SK-MEL-5 (cell line): ENCODE results near the gene RFNG. TPM values are rescaled to one million over a fixed set of nuclear protein-coding genes. Genes with fewer than 3 reads are reported as not detected.

Experiments used
- DNase-seq: peaks from one replicate; pipeline ENCODE4 v3.0.0-alpha.2; 2016; ENCODE audit warnings: low read depth, low spot score
- in situ Hi-C: cut with HindIII; loops from 2 replicates; pipeline ENCODE4 v1.10.0; 2016; ENCODE audit warnings: low sequenced_read_pairs, high pct_unique_total_duplicates, low pct_unique_long_range_greater_than_20kb
- total RNA-seq: library from RNA; depleted of rRNA; stranded (reverse); fragments of >200 nt; shearing (Covaris generic); gene quantifications from 2 replicates; pipeline ENCODE4 v1.2.3, GENCODE V29; 2014

RFNG gene
- total RNA-seq, 1 experiment from 2014 or later, result 29.3 TPM

DNA sequence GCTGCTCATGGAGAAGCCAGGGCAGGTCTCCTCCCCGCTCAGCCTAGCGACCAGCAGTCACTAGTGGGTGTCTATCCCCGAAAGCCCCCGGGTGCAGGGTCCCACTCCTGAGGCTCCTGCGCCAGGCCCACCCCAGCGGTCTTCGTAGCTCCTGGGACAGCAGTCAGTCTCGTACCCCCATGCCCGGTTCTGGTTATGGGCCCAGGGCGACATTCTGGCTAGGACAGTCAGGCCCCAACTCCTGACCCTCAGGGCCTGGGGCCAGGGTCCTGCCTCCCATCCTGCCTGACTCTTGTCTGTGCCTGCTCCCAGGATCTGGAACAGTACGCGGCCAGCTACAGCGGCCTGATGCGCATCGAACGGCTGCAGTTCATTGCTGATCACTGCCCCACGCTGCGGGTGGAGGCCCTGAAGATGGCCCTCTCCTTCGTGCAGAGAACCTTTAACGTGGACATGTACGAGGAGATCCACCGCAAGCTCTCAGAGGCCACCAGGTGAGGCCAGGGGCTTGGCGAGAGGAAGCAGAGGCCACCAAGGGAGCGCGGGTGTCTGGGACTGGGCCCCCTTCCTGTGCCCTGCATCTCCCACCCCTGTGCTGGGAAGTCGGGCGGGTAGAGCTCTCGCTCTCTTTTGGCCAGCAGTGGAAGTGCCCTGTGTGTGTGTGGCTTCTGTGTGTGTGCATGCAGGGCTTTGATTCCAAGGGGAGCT, 2.1 kb upstream of the RFNG start:
- in situ Hi-C loops, result loop anchor here (10.0 kb wide), 1 partner anchor 151 kb away; no protein-coding TSS in a partner anchor
- no peak for DNase-seq

DNA sequence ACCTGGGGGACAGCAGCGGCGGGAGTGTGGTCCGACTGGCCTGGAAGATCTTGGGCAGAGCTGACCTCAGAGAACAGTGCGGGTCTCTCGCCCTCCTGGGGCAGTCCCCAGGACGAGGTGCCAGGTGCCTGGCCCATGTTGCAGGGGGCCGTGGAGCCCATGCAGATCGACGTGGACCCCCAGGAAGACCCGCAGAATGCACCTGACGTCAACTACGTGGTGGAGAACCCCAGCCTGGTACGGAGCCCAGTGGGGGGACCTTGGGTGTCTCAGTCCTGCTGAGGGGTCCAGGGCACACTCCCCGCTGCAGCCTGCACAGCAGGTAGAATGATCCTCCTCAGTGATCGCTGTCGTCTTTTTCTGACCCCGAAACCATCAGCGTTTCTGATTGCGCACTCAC, 1.5 kb upstream of the RFNG start:
- no peak for DNase-seq
- in situ Hi-C loops, result loop anchor here (10.0 kb wide), 1 partner anchor 152 kb away; no protein-coding TSS in a partner anchor

DNA sequence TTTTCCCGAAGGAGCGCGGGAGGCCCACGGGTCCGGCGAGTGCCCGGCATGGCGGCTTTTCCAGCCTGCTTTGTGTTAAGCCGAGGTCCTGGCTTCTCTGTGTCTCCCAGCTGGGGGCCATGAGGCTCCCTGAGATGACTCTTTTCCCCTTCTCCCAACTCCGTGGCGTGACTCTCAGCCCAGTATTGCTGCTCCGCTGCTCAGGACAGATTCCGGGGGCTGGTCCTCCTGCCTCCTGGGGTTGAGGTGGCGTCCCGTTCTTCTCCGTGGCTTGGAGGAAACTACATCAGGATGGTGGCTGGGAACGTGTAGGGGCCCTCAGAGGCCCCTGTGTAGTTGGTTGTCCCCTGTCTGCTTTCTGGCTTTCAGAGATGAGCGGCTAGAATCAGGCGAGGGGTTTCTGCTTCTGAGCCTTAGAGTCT, 1.0 kb upstream of the RFNG start:
- in situ Hi-C loops, result loop anchor here (10.0 kb wide), 1 partner anchor 152 kb away; no protein-coding TSS in a partner anchor
- DNase-seq, result no peak

DNA sequence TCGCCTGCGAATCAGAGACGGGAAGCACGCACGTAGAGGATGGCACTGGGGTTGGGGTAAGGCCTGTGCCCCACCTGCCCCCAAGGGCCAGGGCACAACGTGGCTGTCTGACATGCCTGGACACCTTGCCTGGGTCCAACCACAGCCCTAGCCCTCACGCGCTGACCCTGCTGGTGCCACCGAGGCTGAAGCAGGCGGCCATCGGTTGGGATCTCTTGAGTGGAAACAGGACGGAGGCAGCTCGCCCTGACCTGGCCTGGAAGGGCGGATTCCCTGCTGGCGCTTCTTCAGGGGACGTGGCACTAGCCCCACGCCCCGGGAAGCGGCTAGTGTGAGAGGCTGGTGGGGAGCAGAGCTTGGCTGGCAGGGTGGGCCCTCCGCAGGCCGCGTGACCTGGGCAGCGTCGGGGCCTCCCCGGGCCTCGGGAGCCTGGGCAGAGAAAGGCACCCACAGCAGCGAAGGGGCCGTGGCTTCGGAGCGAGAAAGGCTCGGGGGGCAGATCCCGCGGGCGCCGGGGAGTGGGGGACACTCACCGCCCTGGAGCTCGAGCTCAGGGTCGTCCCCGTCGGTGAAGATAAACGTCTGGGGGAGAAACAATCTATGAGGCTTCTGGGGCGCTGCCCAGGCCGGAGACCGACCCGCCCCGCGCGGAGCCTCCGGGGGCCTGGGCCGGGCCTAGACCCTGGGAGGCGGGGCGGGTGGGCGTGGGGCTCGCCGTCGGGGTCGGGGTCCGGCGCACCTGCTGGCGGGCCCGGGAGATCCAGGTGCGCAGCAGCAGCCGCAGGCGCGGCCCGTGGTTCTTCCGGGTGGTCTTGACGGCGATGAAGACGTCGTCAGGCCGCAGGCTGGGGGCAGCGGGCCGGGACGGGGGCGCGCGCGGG, 610 bp downstream of the RFNG start:
- DNase-seq, result no peak
- in situ Hi-C loops, result loop anchor here (10.0 kb wide), 1 partner anchor 154 kb away; no protein-coding TSS in a partner anchor

DNA sequence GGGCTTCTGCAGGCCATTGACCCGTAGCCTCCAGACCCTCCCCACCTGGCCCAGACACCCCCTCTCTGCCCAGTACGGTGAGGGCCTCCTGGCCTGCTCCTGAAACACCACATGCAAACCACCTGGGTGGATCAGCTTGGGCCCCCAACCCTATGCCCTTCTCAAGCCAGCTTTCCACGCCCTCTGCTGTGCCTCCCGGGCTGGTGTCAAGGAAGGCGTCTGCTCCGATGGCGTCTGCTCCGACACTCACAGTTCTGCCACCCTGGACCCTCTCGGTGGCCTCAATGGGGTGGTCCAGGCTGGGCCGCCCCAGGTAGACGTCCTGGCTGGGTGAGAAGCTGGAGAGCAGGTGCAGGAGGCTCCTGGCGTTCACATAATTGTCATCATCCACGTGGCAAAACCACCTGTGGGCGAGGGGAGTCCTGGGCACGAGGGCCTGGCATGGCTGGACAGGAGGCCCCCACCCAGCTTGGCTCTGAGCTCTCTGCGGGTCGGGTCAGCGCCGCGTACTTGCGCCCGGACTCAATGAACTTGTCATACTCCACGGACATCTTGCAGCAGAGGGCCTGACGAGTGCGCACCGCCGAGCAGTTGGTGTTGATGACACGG, 1.4 kb downstream of the RFNG start:
- DNase-seq, result no peak
- in situ Hi-C loops, result loop anchor here (10.0 kb wide), 1 partner anchor 155 kb away; no protein-coding TSS in a partner anchor

DNA sequence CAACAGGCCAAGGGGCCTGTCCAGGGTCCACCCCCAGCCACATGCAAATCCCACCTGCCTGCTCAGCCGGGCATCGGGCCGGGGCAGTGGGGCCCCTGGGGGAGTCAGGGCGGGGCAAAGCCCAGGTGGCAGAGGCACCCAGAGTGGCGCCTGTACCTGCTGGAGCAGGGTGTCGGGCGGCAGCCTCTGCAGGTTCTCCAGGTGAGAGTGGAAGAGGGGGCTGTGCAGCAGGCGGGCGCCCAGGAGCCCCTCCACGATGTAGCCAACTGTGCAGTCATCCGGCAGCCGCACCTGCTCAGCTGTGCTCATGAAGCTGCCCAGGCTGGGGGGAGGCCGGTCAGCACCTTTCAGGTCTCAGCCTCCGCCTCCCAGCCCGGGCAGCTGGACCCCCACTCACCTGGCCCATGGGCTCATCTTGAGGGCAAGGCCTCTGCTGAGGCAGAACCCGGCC, 2.1 kb downstream of the RFNG start:
- in situ Hi-C loops, result no loop called here
- no peak for DNase-seq

DNA sequence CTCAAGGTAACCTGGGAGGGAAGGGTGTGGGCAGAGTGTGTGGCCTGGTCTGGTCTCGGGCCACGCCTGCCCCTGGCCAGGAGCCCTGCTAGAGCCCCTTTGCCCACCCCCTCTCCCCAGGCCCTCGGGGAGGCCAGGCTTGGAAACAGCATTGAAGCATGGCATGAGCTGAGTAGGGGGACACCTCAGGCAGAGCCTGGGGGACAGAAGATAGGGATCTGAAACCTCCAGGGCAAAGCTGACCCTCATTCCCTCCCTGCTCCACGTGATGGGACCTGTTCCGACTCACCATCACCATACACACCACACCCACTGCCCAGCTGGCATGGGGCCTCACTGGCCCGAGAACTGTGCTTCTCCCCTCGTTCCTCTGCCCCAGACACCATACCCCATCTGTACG, 2.5 kb downstream of the RFNG start:
- DNase-seq, result no peak
- in situ Hi-C loops, result no loop called here

DNA sequence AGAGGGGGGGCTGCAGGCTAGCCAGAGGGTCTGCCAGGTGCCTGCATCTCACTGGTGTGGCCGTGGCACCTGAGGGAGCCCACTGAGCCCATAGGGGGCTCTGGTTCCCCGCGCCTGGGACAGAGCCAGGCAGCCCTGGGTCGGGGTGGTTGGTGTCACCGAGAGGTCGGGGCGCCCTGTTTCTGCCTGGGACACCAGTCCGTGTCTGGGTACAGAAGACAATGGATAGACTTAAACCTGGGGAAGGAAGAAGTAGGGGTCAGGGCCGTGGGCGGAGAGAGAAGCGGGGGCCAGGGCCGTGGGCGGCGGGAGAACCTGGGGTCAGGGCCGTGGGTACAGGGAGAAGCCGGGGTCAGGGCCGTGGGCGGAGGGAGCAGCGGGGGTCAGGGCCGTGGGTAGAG, 3.0 kb downstream of the RFNG start:
- no peak for DNase-seq
- in situ Hi-C loops, result no loop called here

DNA sequence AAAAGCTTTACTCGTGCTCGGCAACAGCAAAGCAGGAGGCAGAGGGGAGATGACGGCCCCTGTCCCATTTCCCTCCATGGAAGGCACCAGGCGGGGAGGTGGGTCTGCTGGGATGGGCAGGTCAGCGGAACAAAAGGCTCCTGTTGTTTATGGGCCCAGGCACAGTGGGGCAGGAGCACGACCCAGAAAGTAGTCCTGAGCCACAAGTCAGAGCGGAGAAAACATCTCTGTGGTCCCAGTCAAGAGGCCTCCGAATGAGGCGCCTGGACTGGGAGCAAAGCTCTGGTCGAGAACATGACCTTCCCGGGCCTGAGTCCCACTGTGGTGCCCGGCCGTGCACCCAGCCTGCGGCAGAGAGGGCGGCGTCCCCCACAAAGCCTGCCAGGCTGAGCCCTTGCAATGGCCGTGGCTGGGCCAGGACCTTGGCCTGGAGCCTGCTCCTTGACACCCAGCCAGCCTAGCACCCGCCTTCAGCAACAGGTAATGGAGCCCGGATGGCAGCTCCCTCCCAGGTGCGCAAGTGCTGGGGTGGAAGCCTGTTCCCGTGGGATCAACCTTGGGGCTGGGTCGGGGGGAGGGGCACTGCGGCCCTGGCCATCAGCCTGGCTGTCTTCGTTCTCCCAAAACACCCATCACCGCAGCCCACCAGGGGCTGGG, 3.6 kb downstream of the RFNG start:
- in situ Hi-C loops, result no loop called here
- no peak for DNase-seq

DNA sequence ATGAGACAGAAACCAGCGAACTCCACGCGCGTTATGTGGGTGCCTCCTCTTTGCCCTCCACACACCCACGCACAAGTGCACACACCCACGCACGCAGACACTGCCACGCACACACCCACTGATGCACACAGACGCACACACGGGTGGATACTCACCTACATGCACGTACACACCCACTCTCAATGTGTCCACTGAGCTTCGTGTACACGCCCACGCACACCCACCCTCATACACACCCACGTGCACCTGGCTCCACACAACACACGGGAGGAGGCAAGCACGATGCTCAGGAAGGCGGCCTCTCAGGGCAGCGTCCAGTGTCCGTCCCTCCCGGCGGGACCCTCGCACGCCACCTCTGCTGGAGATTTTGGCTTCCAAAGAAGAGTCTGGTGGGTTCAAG, 4.2 kb downstream of the RFNG start:
- in situ Hi-C loops, result no loop called here
- DNase-seq, result no peak

DNA sequence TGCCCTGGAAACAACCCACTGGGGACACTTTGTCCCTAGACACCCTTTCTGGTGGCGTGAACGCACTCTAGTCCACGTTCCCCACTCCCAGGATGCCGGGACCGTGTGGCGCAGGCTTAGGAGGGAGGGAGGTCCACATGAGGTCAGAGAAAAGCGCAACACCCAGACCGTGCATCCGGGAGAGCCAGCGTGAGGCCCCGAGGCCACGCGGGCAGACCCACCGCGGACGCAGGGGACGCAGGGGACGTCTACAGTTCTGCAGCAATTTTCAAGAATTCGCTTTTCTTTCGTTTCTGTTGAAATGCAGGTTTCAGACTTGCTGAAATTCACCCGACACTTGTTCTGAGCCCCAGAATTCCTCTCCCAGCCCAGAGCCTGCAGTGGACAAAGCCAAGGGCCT, 4.7 kb downstream of the RFNG start:
- no peak for DNase-seq
- in situ Hi-C loops, result no loop called here

DNA sequence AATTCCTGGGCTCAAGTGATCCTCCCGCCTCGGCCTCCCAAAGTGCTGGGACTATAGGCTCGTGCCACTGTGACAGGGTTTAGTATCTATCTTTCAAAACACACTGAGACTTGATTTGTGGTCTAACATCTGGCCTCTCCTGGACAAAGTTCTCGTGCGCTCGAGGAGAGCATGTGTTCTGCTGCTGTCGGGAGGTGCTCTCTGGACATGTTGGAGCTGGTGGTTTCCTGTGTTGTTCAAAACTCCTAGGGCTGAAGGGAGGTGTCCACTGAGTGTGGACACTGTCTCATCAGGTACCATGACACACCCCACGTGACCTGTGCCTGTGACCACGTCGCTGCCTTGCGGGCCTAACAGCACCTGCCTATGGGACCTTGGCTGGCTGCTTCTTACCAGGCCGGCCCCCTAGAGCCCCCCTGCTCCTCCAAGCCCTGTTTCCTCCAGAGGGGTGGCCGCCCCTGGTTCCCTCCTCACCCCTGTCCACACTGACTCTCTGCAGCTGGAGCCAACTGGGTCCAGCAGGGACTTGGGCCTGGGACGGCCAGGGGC, 5.6 kb downstream of the RFNG start:
- in situ Hi-C loops, result no loop called here
- no peak for DNase-seq

DNA sequence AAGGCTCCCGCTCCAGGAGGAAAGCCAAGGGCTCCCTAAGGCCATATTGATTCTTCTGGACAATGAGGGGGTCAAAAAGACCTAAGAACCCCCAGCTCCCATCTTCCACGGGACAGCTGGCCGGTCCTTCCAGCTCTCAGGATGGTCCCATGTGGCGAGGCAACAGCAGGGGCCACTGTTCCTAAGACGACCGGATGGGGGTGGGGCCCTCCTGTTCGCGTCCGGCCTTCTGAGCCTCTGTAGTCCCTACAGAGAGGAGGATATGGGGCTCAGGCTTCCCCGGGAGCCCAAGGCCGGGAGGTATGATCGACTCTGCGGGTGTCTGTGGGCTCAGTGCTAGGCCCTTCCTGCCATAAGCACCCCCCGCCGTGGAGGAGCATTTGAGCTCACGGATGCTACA, 8.1 kb downstream of the RFNG start:
- DNase-seq, result no peak
- in situ Hi-C loops, result no loop called here

DNA sequence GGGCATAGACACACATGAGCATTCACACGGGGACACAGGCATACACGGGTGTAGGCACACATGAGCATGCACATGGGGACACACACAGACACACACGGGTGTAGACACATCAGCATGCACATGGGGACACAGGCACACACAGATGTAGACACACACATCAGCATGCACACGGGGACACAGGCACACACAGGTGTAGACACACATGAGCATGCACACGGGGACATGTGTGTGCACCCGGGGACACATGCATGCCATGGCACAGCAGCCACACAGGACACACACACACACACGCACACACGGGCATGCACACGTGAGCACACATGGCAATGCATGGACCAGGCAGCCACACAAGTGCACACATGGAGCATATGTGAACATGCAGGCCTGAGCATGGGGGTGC, 9.0 kb downstream of the RFNG start:
- DNase-seq, result no peak
- in situ Hi-C loops, result no loop called here

DNA sequence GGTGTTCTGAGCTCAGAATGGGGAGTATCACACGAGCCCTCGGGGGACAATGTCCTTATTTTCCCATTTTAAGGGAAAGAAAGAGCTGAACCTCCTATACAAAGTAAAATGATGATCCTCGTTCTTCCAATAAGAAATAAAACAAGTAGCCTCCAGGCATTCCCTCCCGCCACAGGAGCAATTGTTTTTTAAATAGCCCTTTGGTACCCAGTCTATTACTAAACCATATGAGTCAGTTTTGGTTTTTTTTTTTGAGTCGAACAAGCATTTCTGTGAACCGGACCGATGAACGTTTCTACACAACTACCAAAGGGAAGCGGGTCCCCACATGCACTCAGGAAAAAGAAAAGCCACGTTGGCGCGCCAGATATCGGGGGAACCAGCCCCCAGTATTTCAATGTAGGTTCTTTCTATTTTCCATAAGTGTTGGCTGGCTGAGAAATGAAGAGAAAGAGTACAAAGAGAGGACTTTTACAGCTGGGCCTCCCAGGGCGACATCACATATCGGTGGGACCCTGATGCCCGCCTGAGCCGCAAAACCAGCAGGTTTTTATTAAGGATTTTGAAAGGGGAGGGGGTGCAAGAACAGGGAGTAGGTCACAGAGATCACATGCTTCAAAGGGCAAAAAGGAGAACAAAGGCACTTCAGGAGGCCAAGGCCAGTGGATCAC, 10.3 kb downstream of the RFNG start:
- DNase-seq, result no peak
- in situ Hi-C loops, result no loop called here

DNA sequence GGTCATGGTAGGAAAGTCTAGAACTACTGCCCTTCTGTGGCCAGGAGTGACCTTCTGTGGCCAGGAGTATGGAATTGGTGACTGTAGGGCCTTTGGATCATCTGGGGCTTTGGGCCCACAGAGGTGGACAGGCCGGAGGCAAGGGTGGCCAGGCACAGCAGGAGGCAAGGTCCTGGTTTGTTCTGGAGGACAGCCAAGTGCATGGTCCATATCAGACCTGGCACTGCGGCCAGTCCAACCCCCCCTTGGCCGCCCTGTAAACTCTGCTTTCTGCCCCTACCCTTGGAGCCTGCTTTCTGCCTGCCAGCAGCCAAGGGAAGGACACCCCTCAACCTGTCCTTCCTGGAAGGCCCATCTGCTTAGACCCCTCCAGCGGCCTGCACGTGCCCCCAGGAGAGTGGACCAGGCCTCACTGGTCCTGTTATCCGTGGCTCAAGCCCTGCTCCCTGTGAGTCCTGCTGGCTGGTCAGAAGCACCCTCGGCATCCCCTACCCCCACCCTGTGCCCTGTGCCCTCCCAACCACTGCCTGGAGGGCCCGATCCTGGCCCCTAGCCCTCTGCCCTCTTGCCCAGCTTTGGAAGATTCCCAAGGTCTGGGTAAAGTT, 11.8 kb downstream of the RFNG start:
- DNase-seq, result no peak
- in situ Hi-C loops, result loop anchor here (10.0 kb wide), 1 partner anchor 95 kb away; no protein-coding TSS in a partner anchor
